GM12878 (cell line): Measurements from ENCODE around the gene ZNF22. TPM values are rescaled to one million over a fixed set of nuclear protein-coding genes. Genes with fewer than 3 reads are reported as not detected.

ENCODE experiments used
- ATAC-seq: fragments of 200-7000 bp; cut with Tn5 transposase; 3 replicates; pipeline ENCODE4 v1.9.1; 2020; ENCODE audit warnings: mild to moderate bottlenecking, moderate library complexity
- BruUV-seq: library from RNA; stranded (reverse); fragments of 400-500 nt; replicated peaks from 2 replicates; lab custom pipeline; 2021; lab: Mats Ljungman, UMichigan
- CTCF ChIA-PET: fragments of 300-600 bp; sonication (Branson Sonifier 250); formaldehyde crosslinking; extraction: SDS; loops from one replicate; lab custom pipeline; 2021; ENCODE audit warnings: inconsistent platforms; lab: Yijun Ruan, JAX
- POLR2A ChIA-PET: fragments of 350-600 bp; formaldehyde crosslinking; extraction: SDS; loops from one replicate; lab custom pipeline; 2021; ENCODE audit warnings: inconsistent platforms; lab: Charles Lee
- RAD21 ChIA-PET: fragments of 300-600 bp; sonication (Branson Sonifier 250); formaldehyde crosslinking; loops from one replicate; lab custom pipeline; 2023; ENCODE audit warnings: antibody characterized with exemption; ENCODE audit not compliant: unreplicated experiment; lab: Charles Lee
- SMC1A ChIA-PET: fragments of 300-600 bp; sonication (Branson Sonifier 250); formaldehyde crosslinking; loops from one replicate; lab custom pipeline; 2023; ENCODE audit not compliant: unreplicated experiment, uncharacterized antibody; lab: Charles Lee
- DNase-seq: peaks from one replicate; pipeline ENCODE4 v3.0.0-alpha.2; 2011; ENCODE audit warnings: low read depth, low spot score
- FAIRE-seq: peaks from 3 replicates; lab custom pipeline; 2011; peaks lifted over from hg19 to GRCh38; lab: Jason Lieb, UNC
- H2AFZ ChIP-seq: 2 replicates; pipeline ENCODE4 v1.6.0; 2011; ENCODE audit warnings: low read depth, low read length, control low read depth; ENCODE audit not compliant: control insufficient read depth
- H3K27ac ChIP-seq: 2 replicates; pipeline ENCODE4 v1.5.1; 2011; ENCODE audit warnings: control low read depth; ENCODE audit not compliant: control insufficient read depth, insufficient read depth
- H3K27me3 ChIP-seq, 2 experiments: replicated peaks in 1 of 2; 2 replicates each; pipeline versions ENCODE4 v1.6.0 to v1.6.1; 2011; ENCODE audit warnings: low read length in 1 of 2; ENCODE audit not compliant: control insufficient read depth in 2 of 2, insufficient read depth in 2 of 2
- H3K36me3 ChIP-seq, 2 experiments: 2 replicates each; pipeline ENCODE4 v1.5.1; 2011; ENCODE audit warnings: low read length in 1 of 2; ENCODE audit not compliant: control insufficient read depth in 2 of 2, insufficient read depth in 2 of 2
- H3K4me1 ChIP-seq: 2 replicates; pipeline ENCODE4 v1.6.1; 2011; ENCODE audit warnings: mild to moderate bottlenecking, low read length, moderate library complexity, mixed read lengths; ENCODE audit not compliant: control insufficient read depth, insufficient read depth
- H3K4me2 ChIP-seq: 2 replicates; pipeline ENCODE4 v1.6.0; 2011; ENCODE audit warnings: control low read depth; ENCODE audit not compliant: control insufficient read depth, insufficient read depth
- H3K4me3 ChIP-seq: fragments of 200-600 bp; sonication (generic); 2 replicates; pipeline ENCODE4 v1.5.1; 2016
- H3K79me2 ChIP-seq: 2 replicates; pipeline ENCODE4 v1.6.0; 2011; ENCODE audit warnings: low read length; ENCODE audit not compliant: control insufficient read depth, insufficient read depth
- H3K9ac ChIP-seq: 2 replicates; pipeline ENCODE4 v1.8.0; 2011; ENCODE audit warnings: low read length, control low read depth, mixed read lengths; ENCODE audit not compliant: control insufficient read depth, insufficient read depth
- H3K9me3 ChIP-seq: replicated peaks from 3 replicates; pipeline ENCODE4 v1.5.1; 2011; ENCODE audit warnings: mild to moderate bottlenecking, low read length; ENCODE audit not compliant: control insufficient read depth, insufficient read depth
- H4K20me1 ChIP-seq: 2 replicates; pipeline ENCODE4 v1.6.0; 2011; ENCODE audit not compliant: control insufficient read depth, insufficient read depth
- CBFB ChIP-seq: IDR thresholded peaks from 2 replicates; pipeline ENCODE4 v1.6.1; 2016; ENCODE audit warnings: antibody characterized with exemption, low read depth
- CBX5 ChIP-seq: sonication (generic); IDR thresholded peaks from 2 replicates; pipeline ENCODE4 v1.6.1; 2016; ENCODE audit warnings: low read depth, moderate library complexity, mild to moderate bottlenecking, inconsistent platforms
- EP300 ChIP-seq, 2 experiments: fragments of 150-350 bp in 1 of 2; IDR thresholded peaks; 2 replicates each; pipeline ENCODE4 v1.6.1; 2011 to 2012; ENCODE audit warnings: low read depth in 2 of 2, low read length in 2 of 2, borderline replicate concordance in 1 of 2, improper control_type of control experiment in 1 of 2, inconsistent platforms in 1 of 2; ENCODE audit not compliant: control insufficient read depth in 1 of 2
- FOXM1 ChIP-seq: IDR thresholded peaks from 2 replicates; pipeline ENCODE4 v1.6.1; 2012; ENCODE audit warnings: low read depth, mild to moderate bottlenecking, inconsistent platforms, low read length, moderate library complexity
- GATAD2B ChIP-seq: fragments of 450-650 bp; conservative IDR thresholded peaks from 2 replicates; pipeline ENCODE4 v1.6.1; 2017; ENCODE audit warnings: low read depth, mild to moderate bottlenecking, moderate library complexity
- IKZF1 ChIP-seq: fragments of 450-650 bp; conservative IDR thresholded peaks from 2 replicates; pipeline ENCODE4 v1.6.1; 2017; ENCODE audit warnings: antibody characterized with exemption, mild to moderate bottlenecking
- KDM1A ChIP-seq: fragments of 200-600 bp; sonication (generic); IDR thresholded peaks from 2 replicates; pipeline ENCODE4 v1.6.1; 2016; ENCODE audit warnings: borderline replicate concordance
- NFIC ChIP-seq: IDR thresholded peaks from 2 replicates; pipeline ENCODE4 v1.6.1; 2012; ENCODE audit warnings: low read depth, mild to moderate bottlenecking, inconsistent platforms, low read length, moderate library complexity
- PAX8 ChIP-seq: fragments of 450-650 bp; IDR thresholded peaks from 2 replicates; pipeline ENCODE4 v1.6.1; 2017; ENCODE audit warnings: mild to moderate bottlenecking, moderate library complexity
- RB1 ChIP-seq: fragments of 450-650 bp; formaldehyde crosslinking; IDR thresholded peaks from 2 replicates; pipeline ENCODE4 v1.6.1; 2017; ENCODE audit warnings: mild to moderate bottlenecking, borderline replicate concordance
- SMC3 ChIP-seq: IDR thresholded peaks from 2 replicates; pipeline ENCODE4 v1.6.1; 2011; ENCODE audit warnings: low read length, improper control_type of control experiment, borderline replicate concordance
- SREBF2 ChIP-seq: IDR thresholded peaks from 2 replicates; pipeline ENCODE4 v1.6.1; 2012; ENCODE audit warnings: mild to moderate bottlenecking, low read length
- TCF3 ChIP-seq: IDR thresholded peaks from 2 replicates; pipeline ENCODE4 v1.6.1; 2012; ENCODE audit warnings: low read depth, mild to moderate bottlenecking, low read length, borderline replicate concordance; ENCODE audit not compliant: insufficient read depth
- YBX1 ChIP-seq: fragments of 450-650 bp; IDR thresholded peaks from 2 replicates; pipeline ENCODE4 v1.6.1; 2016; ENCODE audit warnings: antibody characterized with exemption
- ZBED1 ChIP-seq: IDR thresholded peaks from 2 replicates; pipeline ENCODE4 v1.6.1; 2016; ENCODE audit warnings: borderline replicate concordance
- ZNF24 ChIP-seq: fragments of 450-650 bp; IDR thresholded peaks from 2 replicates; pipeline ENCODE4 v1.6.1; 2017; ENCODE audit warnings: antibody characterized with exemption, mild to moderate bottlenecking
- WGBS: methylation state at CpG from one replicate; pipeline ENCODE4 v1.1.6; 2016; ENCODE audit warnings: low lambda C conversion rate; ENCODE audit not compliant: insufficient replicate concordance, insufficient coverage; ENCODE audit errors: missing lambda C conversion rate; 5-methylcytosine and 5-hydroxymethylcytosine counted together
- in situ Hi-C: fragments of 300-500 bp; cut with MboI; formaldehyde crosslinking; loops from 9 replicates; pipeline ENCODE4 v1.14.3; 2018; ENCODE audit warnings: mixed read lengths
- intact Hi-C: fragments of 100-400 bp; cut with micrococcal nuclease; formaldehyde crosslinking; loops from one replicate; pipeline ENCODE4 v1.14.2; 2022; ENCODE audit not compliant: unreplicated experiment
- polyA plus RNA-seq, 11 experiments: library from polyadenylated mRNA; depleted of rRNA in 4 of 11; unstranded in 6 of 11; stranded (reverse) in 5 of 11; fragments of >200 nt; fragmentation: Nextera tagmentation in 4 of 11; fragmentation: Illumina TruSeq in 1 of 11; extraction: Ambion mirVana in 4 of 11; extraction: Trizol in 1 of 11; gene quantifications; 1 replicate in 1 of 11; 2 replicates in 10 of 11; pipeline versions ENCODE4 v1.2.1 to v1.2.3, GENCODE V29; 2011 to 2016; ENCODE audit warnings: inconsistent platforms in 2 of 11, missing spikeins in 2 of 11, low read depth in 1 of 11
- total RNA-seq, 4 experiments: library from RNA; depleted of rRNA in 3 of 4; stranded (reverse); fragments of >200 nt in 3 of 4; fragmentation: Illumina TruSeq in 1 of 4; extraction: Trizol in 1 of 4; gene quantifications; 2 replicates each; pipeline versions ENCODE4 v1.2.1 to v1.2.3, GENCODE V29; 2013 to 2021
- TF ChIP-seq, protein P1 (sequence below): fragments of 450-650 bp; IDR thresholded peaks from 2 replicates; pipeline ENCODE4 v1.6.1; 2017; ENCODE audit warnings: mild to moderate bottlenecking, moderate library complexity
- TF ChIP-seq, protein P2 (sequence below), 3 experiments: IDR thresholded peaks in 2 of 3; conservative IDR thresholded peaks in 1 of 3; 2 replicates each; pipeline ENCODE4 v1.5.1; 2011; ENCODE audit warnings: low read depth in 3 of 3, low read length in 3 of 3, mild to moderate bottlenecking in 3 of 3, control low read depth in 2 of 3, moderate library complexity in 2 of 3, inconsistent platforms in 1 of 3, mixed read lengths in 1 of 3; ENCODE audit not compliant: control insufficient read depth in 2 of 3, insufficient read depth in 1 of 3; ENCODE audit errors: extremely low read depth in 1 of 3

Gene ZNF22
- total and polyA plus RNA-seq, 10 of the 15 experiments (the other 5 are each of a cell fraction or from before 2014, with no cell fraction given): 31.1 to 74.4 (median 43.8) TPM

DNA sequence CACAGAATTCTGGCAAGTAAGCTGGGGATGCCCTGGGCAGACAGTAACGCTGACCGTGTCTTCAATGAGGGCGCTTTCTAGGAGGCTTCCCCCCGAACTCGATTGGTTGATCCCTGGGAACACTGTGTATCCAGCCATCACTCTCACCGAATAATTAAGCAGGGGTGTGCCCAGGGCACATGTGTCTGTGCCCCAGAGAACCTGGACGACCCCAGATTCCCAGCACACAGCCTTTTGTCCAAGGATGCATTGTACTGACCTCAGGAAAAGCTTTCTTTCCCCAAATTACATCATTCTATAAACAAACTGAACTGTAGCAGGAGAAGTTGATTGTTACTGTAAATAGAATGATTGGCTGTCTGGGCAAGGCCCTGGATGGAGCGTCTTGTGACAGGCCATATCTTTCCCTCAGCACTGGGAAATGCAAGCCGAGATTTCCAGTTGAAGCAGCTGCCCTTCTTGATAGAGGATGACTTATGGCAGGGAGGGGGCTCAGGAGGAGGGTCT is 15.5 kb upstream of the ZNF22 start (continued):
- TF ChIP-seq, protein P1, sequence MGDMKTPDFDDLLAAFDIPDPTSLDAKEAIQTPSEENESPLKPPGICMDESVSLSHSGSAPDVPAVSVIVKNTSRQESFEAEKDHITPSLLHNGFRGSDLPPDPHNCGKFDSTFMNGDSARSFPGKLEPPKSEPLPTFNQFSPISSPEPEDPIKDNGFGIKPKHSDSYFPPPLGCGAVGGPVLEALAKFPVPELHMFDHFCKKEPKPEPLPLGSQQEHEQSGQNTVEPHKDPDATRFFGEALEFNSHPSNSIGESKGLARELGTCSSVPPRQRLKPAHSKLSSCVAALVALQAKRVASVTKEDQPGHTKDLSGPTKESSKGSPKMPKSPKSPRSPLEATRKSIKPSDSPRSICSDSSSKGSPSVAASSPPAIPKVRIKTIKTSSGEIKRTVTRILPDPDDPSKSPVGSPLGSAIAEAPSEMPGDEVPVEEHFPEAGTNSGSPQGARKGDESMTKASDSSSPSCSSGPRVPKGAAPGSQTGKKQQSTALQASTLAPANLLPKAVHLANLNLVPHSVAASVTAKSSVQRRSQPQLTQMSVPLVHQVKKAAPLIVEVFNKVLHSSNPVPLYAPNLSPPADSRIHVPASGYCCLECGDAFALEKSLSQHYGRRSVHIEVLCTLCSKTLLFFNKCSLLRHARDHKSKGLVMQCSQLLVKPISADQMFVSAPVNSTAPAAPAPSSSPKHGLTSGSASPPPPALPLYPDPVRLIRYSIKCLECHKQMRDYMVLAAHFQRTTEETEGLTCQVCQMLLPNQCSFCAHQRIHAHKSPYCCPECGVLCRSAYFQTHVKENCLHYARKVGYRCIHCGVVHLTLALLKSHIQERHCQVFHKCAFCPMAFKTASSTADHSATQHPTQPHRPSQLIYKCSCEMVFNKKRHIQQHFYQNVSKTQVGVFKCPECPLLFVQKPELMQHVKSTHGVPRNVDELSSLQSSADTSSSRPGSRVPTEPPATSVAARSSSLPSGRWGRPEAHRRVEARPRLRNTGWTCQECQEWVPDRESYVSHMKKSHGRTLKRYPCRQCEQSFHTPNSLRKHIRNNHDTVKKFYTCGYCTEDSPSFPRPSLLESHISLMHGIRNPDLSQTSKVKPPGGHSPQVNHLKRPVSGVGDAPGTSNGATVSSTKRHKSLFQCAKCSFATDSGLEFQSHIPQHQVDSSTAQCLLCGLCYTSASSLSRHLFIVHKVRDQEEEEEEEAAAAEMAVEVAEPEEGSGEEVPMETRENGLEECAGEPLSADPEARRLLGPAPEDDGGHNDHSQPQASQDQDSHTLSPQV: no peak
- no peak for TF ChIP-seq KDM1A
- TF ChIP-seq CBFB: no peak
- TF ChIP-seq CBX5: no peak
- TF ChIP-seq ZBED1: no peak
- no peak for TF ChIP-seq SMC3
- TF ChIP-seq SREBF2: no peak
- TF ChIP-seq RB1: no peak
- no peak for TF ChIP-seq IKZF1

DNA sequence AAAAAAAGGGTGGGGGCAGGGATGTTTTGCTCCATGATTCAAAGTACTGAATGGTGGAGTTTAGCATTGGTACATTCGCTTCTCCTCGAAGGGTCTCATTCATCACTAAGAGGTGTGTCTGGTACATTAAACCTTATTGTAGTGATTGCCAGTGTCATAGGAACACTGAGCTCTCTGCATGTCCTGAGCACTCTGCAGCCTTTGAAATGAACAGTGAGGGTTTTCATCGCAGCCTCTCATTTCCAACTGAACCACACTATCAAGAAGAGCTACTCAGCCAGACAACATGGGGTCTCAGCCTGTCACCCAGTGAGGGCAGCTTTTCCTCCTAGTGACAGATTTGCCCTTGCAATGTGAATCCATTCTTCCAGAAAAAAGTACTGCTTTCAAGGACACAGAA is 14.5 kb upstream of the ZNF22 start:
- BruUV-seq: no TSS peak
- 93% methylated on average over 3 of the region's 3 CpGs for WGBS
- Histone ChIP-seq H3K27ac (no peak overlapping the region), H3K36me3 (peaks cover 3 to 4% of the 10 kb centered on the region in 2 experiments; a peak in 3 of 4 replicates), H3K4me1 (peaks cover 8% of the 10 kb centered on the region), H2AFZ (no peak overlapping the region), H3K4me2 (no peak overlapping the region), H3K79me2 (no peaks in the 10 kb centered on the region), H3K9me3 (no peaks in the 10 kb centered on the region), H3K27me3 (no peaks in the 10 kb centered on the region), H3K4me3 (no peak overlapping the region), H3K9ac (no peak overlapping the region), H4K20me1 (no peaks in the 10 kb centered on the region)
- SMC1A ChIA-PET: no interaction called here
- intact Hi-C loops: no loop called here
- FAIRE-seq (no peak), DNase-seq (no peak), ATAC-seq (no peak)
- RAD21 ChIA-PET: no interaction called here
- POLR2A ChIA-PET: interaction anchor here (1.6 kb wide), 1 partner anchor 20 kb away, joined by 3 read pairs; no protein-coding TSS in a partner anchor
- CTCF ChIA-PET: interaction anchor here (0.9 kb wide), 1 partner anchor 10 kb away, joined by 3 read pairs; no protein-coding TSS in a partner anchor
- in situ Hi-C loops: no loop called here
- TF ChIP-seq ZNF24 (no peak), TCF3 (no peak), PAX8 (no peak), EP300 (IDR thresholded peaks at IDR 0.05; ENCODE audit: borderline replicate concordance in 1 of 2, control insufficient read depth in 1 of 2, low read depth in 2 of 2, low read length in 2 of 2) (no peak), FOXM1 (no peak), NFIC (no peak), YBX1 (no peak), GATAD2B (no peak)
- TF ChIP-seq, protein P2, sequence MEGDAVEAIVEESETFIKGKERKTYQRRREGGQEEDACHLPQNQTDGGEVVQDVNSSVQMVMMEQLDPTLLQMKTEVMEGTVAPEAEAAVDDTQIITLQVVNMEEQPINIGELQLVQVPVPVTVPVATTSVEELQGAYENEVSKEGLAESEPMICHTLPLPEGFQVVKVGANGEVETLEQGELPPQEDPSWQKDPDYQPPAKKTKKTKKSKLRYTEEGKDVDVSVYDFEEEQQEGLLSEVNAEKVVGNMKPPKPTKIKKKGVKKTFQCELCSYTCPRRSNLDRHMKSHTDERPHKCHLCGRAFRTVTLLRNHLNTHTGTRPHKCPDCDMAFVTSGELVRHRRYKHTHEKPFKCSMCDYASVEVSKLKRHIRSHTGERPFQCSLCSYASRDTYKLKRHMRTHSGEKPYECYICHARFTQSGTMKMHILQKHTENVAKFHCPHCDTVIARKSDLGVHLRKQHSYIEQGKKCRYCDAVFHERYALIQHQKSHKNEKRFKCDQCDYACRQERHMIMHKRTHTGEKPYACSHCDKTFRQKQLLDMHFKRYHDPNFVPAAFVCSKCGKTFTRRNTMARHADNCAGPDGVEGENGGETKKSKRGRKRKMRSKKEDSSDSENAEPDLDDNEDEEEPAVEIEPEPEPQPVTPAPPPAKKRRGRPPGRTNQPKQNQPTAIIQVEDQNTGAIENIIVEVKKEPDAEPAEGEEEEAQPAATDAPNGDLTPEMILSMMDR (IDR thresholded peaks at IDR 0.05 in 2 of 3, conservative IDR thresholded peaks at IDR 0.05 in 1 of 3; ENCODE audit: control insufficient read depth in 2 of 3, extremely low read depth in 1 of 3, insufficient read depth in 1 of 3, low read depth in 3 of 3, low read length in 3 of 3): no peak
